Measurements from ENCODE around the gene RFTN1.

DNA sequence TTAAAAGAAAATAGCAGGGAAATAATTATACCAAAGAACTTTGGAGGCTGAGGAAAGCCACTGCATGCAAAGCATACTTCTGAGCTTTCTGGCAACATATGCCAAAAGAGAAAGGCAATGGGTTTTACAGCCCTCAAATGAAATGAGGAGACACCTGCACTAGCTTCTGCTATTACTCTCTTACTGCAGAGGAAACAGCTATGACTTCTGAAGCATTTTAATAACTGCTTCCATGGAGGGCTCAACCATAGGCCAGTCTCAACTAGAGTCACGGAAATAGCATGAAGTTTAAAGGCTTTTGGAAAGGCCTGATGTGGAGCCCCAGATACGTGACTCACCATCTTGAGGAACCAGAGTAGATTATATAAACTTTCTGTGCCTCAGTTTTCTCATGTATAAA lies 133.7 kb downstream of the RFTN1 start:
- TF ChIP-seq, protein P1, sequence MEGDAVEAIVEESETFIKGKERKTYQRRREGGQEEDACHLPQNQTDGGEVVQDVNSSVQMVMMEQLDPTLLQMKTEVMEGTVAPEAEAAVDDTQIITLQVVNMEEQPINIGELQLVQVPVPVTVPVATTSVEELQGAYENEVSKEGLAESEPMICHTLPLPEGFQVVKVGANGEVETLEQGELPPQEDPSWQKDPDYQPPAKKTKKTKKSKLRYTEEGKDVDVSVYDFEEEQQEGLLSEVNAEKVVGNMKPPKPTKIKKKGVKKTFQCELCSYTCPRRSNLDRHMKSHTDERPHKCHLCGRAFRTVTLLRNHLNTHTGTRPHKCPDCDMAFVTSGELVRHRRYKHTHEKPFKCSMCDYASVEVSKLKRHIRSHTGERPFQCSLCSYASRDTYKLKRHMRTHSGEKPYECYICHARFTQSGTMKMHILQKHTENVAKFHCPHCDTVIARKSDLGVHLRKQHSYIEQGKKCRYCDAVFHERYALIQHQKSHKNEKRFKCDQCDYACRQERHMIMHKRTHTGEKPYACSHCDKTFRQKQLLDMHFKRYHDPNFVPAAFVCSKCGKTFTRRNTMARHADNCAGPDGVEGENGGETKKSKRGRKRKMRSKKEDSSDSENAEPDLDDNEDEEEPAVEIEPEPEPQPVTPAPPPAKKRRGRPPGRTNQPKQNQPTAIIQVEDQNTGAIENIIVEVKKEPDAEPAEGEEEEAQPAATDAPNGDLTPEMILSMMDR (IDR thresholded peaks at IDR 0.05) = no peak
- no peak for TF ChIP-seq POLR2A (IDR thresholded peaks at IDR 0.05)

Data from lower leg skin (tissue), 3 donors.